Measurements from ENCODE around the gene CYP39A1.
"Not testable (repeated sequence)": the region's sequence is repeated elsewhere in the genome, so short reads cannot be mapped to it uniquely, and the experiment has no call there.

Gene CYP39A1

DNA sequence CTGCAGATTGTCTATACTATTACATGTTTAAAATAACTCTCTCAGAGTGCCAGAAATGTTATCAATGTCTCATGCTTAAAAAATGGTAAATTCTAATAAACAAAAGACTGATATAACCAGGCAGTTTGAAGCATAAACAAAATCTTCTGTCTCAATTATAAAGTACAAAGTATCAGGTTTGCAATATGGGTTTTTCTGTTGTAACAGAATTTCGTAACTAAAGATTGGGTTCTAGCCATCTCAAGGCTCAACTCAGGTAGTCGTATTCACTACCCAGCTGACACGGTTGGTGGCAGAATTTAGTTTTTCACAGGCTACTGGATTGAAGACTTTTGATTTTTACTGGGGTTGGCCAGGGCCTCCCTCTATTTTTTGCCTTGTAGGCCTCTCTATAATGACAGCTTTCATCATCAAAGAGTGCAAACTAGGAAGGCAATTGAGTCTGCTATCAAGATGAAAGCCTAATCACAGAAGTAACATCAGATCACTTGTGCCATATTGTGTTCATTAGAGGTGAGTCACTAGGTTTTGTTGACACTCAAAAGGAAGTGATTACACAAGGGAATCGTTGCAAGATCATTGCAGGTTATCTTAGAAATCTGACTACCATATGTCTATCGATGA is 3.6 kb downstream of the CYP39A1 start:
- no peak for DNase-seq (ENCODE audit: low read depth in 3 of 3)

- DNase-seq (ENCODE audit: low read depth in 3 of 3) = not testable (repeated sequence)
Measured at GRCh38 chr6:46648108-46648507, 4.5 kb downstream of the CYP39A1 start.

DNA sequence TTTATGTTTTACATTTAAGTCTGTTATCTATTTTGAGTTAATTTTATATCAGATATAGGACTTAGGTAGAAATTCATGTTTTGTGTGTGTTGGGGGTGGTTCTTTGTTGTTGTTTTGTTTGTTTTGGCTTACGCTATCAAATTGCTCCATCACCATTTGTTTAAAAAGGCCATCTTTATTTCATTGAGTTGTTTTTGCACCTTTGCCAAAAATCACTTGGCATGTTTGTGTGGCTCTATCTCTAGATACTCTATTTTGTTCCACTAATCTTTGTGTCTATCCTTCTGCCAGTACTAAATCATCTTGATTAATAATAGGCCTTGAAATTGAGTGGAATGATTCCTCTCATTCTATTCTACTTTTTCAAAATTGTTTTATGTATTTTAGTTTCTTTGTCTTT is 7.4 kb downstream of the CYP39A1 start:
- DNase-seq (ENCODE audit: low read depth in 3 of 3) = no peak

DNA sequence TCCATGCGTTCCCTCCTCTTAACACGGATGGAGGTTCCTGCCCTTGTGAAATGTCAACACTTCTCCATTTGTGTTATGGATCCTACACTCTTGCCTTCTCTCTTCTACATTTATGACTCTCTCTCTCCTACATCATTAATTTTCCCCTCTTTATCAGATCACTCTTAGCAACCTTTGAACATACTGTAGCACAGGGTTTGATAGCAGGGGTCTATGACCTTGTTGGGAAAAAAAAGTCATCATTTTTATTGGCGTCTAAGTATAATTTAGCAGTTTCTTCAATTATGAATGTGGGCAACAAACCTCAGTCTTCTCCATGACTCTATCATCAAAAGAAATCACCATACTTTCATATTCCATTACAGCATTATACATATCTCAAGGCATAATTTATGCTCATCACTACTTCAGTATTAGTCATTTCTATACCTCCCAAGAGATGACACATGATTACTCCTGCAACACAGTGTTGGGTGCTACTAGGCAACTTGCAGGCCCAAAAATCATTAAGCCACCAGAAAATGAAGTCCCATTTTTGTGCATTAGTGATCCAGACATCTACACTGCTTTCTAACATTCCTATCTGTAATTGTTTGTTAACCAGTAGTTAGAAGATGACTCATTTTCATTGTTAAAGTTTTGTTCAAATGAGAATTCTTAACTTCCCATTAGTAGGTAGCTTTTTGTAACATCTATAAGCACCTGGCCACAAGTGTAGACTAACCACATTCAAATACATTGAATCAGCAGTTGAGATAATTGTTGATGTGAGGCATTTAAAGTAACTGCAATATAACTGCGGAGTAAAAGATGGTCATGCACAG is 9.5 kb downstream of the CYP39A1 start:
- DNase-seq (ENCODE audit: low read depth in 3 of 3) = no peak

DNA sequence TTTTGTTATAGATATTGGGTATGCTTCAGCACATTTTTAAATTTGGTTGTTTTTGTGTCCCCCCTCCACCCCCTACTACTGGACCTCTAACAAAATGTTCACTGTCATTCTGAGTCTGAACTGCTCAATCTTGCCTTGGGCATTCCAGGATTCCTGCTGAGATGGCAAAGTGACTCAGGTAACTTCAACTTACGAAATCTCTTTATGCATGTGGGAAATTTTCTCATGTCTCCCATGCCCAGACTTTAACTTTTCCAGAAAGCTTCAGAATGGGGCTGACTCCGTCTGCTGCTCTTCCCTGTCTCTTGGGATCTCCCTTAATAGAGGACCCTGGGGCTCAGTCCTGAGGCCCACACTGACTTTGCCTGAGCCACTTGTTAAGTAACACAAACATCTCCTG is 14.0 kb downstream of the CYP39A1 start:
- DNase-seq (ENCODE audit: low read depth in 3 of 3) = no peak

- DNase-seq (ENCODE audit: low read depth in 3 of 3) = no peak
Measured at GRCh38 chr6:46637933-46638332, 14.7 kb downstream of the CYP39A1 start.

GRCh38 chr6:46637145-46637544 is 15.5 kb downstream of the CYP39A1 start:
- no peak for DNase-seq (ENCODE audit: low read depth in 3 of 3)

- DNase-seq (ENCODE audit: low read depth in 3 of 3) = no peak
Measured at GRCh38 chr6:46635462-46635861, 17.2 kb downstream of the CYP39A1 start.

DNA sequence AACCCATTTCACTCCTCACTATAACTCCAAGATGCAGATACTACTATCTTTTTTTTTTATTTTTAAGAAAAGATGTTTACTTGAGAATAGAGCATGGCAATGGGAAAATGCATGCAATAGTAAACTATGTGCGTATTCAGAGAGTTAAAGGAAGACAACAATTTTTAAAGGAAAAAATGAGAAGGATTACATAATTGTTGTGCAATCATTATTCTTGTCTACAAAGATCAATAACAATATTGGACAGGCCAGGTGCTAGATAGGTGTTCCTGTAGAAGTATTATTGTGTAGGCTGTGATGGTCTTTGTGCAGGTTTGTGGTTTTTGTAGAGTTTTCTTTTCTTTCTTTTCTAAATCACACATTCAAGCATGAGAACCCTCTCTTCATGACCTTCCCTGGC is 20.6 kb downstream of the CYP39A1 start:
- no peak for DNase-seq (ENCODE audit: low read depth in 3 of 3)

GRCh38 chr6:46629691-46630090 is 22.9 kb downstream of the CYP39A1 start:
- DNase-seq (ENCODE audit: low read depth in 3 of 3) = no peak

- DNase-seq (ENCODE audit: low read depth in 3 of 3) = no peak
Measured at GRCh38 chr6:46628976-46629375, 23.6 kb downstream of the CYP39A1 start.

- DNase-seq (ENCODE audit: low read depth in 3 of 3) = no peak
Measured at GRCh38 chr6:46628498-46628897, 24.1 kb downstream of the CYP39A1 start.

DNA sequence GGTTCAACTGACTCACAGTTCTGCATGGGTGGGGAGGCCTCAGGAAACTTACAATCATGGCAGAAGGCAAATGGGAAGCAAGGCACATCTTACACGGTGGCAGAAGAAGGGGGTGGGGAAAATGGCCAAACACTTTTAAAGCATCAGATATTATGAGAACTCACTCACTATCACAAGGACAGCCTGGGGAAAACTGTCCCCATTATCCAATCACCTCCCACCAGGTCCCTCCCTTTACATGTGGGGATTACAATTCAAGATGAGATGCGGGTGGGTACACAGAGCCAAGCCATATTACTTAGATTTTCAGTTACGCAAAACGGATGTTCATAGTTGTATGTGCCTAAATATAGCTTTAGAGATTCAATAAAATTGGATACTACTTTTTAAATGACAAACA is 25.6 kb downstream of the CYP39A1 start:
- no peak for DNase-seq (ENCODE audit: low read depth in 3 of 3)

- DNase-seq (ENCODE audit: low read depth in 3 of 3) = no peak
Measured at GRCh38 chr6:46626228-46626909, 26.2 kb downstream of the CYP39A1 start.

DNA sequence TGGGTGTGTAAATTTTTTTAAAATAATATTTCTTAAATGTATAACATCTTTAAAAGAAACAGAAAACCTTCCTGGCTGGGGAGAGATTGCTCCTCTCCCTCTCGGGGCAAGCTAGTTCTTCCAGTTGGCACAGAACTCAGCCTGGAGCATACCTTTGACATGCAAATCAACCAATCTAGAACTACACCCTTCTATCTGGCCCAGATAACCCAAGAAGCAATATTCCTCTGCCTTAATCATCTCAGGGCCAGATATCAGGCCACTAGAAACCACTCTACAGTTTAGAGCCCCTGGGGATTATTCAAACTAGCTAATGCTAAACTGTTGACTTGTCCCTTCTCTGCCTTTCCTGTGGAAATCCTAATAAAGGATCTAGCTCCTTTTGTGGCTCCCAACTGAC is 33.9 kb downstream of the CYP39A1 start:
- no peak for DNase-seq (ENCODE audit: low read depth in 3 of 3)

DNA sequence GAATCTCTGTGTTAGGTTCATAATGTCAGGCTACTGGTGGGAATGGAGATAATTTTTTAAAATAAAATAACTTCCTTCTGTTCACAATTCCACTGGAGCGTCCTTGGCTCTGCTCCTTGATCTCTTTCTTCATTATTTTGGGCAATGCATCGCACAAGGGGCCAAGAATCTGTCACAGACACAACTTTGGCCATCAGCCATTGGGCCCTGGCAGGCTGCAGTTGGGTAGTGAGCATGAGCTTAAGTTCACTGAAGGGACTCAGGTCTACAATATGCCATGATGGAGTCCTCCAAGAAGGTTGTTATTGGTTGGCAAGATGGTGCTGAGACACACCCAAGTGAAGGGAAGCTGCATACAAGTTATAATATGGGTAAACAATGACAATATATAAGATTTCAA is 40.0 kb downstream of the CYP39A1 start:
- no peak for DNase-seq (ENCODE audit: low read depth in 3 of 3)

DNA sequence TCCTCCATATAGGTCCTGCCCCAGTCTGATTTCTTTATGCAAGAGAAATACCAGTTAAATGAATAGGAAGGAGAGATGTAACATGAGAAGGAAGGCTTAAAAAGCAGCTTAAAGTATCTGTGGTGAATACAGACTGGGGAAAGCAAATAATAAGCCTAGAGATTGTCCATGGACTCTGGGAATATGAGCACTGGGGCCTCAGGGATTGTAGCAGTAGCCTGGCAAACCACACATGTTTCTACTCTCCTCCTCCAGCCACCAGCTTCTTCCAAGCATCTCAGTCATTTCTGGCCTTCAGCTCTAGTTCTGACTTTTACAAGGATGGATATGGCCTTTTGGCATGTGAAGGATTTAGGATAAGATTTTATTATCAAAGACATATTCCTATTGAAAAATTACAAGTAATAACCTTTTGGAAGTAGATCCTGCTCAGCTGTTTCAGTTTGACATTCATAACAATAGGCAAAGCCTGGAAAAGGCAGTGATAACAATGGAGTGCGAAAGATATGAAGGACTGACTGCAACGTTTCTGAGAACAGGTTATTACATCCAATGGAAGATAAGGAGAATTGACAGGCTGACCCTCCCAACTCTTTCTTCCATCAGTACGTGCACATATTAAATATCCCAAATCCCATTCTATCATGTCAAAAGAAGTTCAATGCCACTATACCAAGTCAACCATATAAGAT is 41.6 kb downstream of the CYP39A1 start:
- no peak for DNase-seq (ENCODE audit: low read depth in 3 of 3)

DNA sequence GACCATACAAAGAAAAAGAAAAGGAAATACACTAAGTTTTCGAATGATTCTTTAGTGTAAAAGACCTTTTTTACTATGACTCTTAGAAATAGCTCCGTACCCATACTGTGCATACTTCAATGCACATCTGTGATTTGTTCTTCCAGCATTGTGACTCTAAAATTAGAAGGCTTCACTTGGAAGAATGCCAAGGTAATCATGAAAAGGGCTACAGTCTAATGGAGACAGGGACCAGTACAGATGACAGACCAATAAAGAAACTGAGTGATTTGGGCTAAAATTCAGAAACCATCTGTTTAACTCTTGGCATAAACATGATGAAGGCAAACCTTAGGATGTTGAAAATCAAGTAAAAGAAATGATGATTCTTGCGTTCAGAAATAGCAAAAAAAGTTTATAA is 46.3 kb downstream of the CYP39A1 start:
- no peak for DNase-seq (ENCODE audit: low read depth in 3 of 3)

DNA sequence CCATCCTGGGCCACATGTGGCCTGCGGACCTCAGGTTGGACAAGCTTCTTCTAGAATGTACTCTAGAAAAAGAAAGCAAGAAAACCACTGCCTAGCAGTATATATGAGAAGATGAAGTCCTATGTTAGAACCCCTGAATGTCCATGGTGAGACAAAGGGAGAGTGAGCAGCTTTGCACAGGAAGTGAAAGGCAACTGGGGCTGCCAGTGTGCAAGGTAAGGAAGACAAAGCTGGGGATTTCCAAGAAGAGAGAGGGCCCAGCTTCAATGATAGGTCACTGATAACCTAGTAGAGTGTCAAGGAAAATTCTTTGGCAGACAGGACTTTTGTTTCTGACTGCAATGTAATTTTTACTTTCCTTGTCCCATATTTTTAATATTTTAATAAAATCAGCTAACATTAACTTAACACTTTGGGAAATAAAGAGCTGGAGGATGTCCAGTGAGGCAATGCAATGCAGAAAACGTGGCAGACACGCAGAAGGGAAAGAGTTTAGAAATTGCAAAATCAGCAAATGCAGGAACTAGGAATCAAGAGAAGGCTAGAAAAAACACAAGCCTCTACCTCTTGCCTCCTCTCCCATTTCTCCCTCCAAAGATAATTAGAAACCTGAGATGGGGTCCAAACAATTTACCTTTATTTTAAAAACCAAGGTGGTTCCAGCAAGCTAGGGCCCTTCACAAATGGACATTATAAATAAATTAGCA is 47.4 kb downstream of the CYP39A1 start:
- DNase-seq (ENCODE audit: low read depth in 3 of 3) = no peak

DNA sequence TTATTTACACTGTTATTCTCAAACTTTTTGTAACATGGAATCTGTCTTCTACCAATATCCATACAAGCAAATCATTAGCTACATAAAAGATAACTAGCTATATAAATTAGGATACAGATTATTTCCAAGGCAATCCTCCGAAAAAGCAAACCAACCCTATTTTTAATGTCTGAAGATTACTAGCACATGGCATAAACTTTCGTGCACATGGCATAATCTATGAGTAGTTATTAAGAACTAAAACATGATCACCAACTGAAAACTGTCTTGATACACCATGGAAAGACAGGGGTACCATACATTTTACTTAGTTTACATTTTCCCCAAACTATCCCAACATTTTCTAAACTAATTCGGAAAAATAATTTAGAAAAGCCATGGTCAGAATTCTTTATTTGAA is 54.4 kb downstream of the CYP39A1 start:
- DNase-seq (ENCODE audit: low read depth in 3 of 3) = no peak

- no peak for DNase-seq (ENCODE audit: low read depth in 3 of 3)
Measured at GRCh38 chr6:46592740-46593139, 59.9 kb downstream of the CYP39A1 start.

- DNase-seq (ENCODE audit: low read depth in 3 of 3) = no peak
Measured at GRCh38 chr6:46592046-46592445, 60.6 kb downstream of the CYP39A1 start.
